NCI-H187 treated with DMSO at 0.1 percent for 48 hours (cell line): ENCODE data around the gene PRH2.

Experiments
- DNase-seq: peaks from one replicate; lab custom pipeline; 2025; lab: John Stamatoyannopoulos, UW

PRH2 gene

DNA sequence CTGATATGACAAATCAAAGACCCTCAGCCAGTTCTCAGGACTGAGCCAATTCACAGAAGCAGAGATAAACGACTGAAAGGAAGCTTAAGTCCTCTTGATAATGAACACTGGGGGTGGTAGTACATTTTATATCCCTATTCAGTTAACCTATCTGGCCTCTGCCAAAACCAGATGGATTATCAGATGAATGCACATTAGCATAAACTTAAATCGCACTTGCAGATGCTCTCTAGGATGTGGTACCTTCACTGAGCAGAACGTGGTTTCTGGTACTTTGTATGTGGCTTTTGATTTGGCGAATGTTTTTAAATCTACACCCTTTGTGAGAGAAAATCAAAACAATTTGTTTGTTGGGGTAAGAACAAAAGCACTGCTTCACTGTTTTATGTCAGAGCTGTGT lies 31.2 kb downstream of the PRH2 start:
- no peak for DNase-seq

DNA sequence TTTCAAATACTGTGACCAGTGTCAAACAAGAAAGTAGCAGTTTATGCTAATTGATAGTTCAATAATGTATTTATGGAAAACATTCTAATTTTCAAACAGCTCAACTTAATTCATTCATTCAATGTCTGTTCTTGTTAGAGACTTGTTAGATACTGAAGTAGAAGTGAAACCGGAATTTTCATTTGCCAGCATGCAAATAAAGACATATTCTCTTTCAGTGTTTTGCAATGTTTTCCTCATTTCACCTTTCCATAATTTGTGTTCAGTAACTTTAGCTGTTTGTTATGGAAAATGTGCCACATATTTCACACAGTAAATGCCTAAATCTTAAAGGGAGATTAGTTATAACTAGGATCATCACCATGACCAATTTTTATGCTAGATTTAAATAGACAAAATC lies 36.4 kb downstream of the PRH2 start:
- DNase-seq, result no peak

GRCh38 chr12:10966314-10966713 lies 37.3 kb downstream of the PRH2 start:
- no peak for DNase-seq

- no peak for DNase-seq
These were observed 38.4 kb downstream of the PRH2 start for GRCh38 chr12:10967409-10967808.

GRCh38 chr12:10968765-10969456 lies 39.9 kb downstream of the PRH2 start:
- DNase-seq, result no peak

DNA sequence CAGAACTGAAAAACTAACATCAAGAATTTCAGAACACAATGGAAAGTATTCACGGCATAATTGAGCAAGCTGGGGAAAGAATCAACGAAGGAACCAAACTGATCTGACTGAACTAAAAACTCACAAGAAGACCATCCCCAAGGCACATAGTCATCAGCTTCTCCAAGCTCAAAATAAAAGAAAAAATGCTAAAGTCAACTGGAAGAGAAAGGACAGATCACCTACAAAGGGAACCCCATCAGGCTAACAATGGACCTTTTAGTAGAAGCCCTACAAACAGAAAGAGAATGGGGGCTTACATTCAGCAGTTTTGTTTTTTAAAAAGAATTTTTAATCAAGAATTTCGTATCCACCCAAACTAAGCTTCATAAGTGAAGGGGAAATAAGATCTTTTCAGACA lies 45.9 kb downstream of the PRH2 start:
- no peak for DNase-seq

- no peak for DNase-seq
These were observed 53.2 kb downstream of the PRH2 start for GRCh38 chr12:10982244-10982643.
